Trophoblast cell (in vitro differentiated cells and primary cell): Measurements from ENCODE around the gene FAM3D.

Experiments used
- DNase-seq, 2 donors: peaks; one replicate each; pipeline ENCODE4 v3.0.0-alpha.2; 2016
- H2AFZ ChIP-seq: 2 replicates; pipeline ENCODE4 v1.6.1; 2013; ENCODE audit warnings: low read length, moderate library complexity, mild to moderate bottlenecking; ENCODE audit not compliant: insufficient read depth, poor library complexity
- H2AK5ac ChIP-seq: 2 replicates; pipeline ENCODE4 v1.6.1; 2013; ENCODE audit warnings: mild to moderate bottlenecking, low read length
- H2BK120ac ChIP-seq: 2 replicates; pipeline ENCODE4 v1.6.1; 2013; ENCODE audit warnings: low read length, mild to moderate bottlenecking, moderate library complexity; ENCODE audit not compliant: insufficient read depth, poor library complexity
- H2BK12ac ChIP-seq: 2 replicates; pipeline ENCODE4 v1.6.1; 2013; ENCODE audit warnings: mild to moderate bottlenecking, low read length, moderate library complexity
- H2BK5ac ChIP-seq: 2 replicates; pipeline ENCODE4 v1.6.1; 2013; ENCODE audit warnings: low read length, low read depth, moderate library complexity, mild to moderate bottlenecking; ENCODE audit not compliant: poor library complexity
- H3K14ac ChIP-seq: 2 replicates; pipeline ENCODE4 v1.6.1; 2013; ENCODE audit warnings: mild to moderate bottlenecking, low read length
- H3K18ac ChIP-seq: 2 replicates; pipeline ENCODE4 v1.6.1; 2013; ENCODE audit warnings: mild to moderate bottlenecking, low read length
- H3K23ac ChIP-seq: 2 replicates; pipeline ENCODE4 v1.6.1; 2013; ENCODE audit warnings: low read length
- H3K27ac ChIP-seq: 2 replicates; pipeline ENCODE4 v1.5.1; 2013; ENCODE audit warnings: low read depth, mild to moderate bottlenecking, inconsistent platforms, low read length, moderate library complexity
- H3K27me3 ChIP-seq: 2 replicates; pipeline ENCODE4 v1.6.1; 2013; ENCODE audit warnings: inconsistent platforms, mild to moderate bottlenecking, low read length, moderate library complexity; ENCODE audit not compliant: insufficient read depth
- H3K36me3 ChIP-seq, 2 experiments: 1 replicate in 1 of 2; 2 replicates in 1 of 2; pipeline ENCODE4 v1.6.1; 2013; ENCODE audit warnings: low read length in 2 of 2, mild to moderate bottlenecking in 2 of 2, moderate library complexity in 1 of 2; ENCODE audit not compliant: insufficient read depth in 2 of 2, control insufficient read depth in 1 of 2
- H3K4ac ChIP-seq: 2 replicates; pipeline ENCODE4 v1.6.1; 2013; ENCODE audit warnings: low read depth, mild to moderate bottlenecking, low read length, moderate library complexity
- H3K4me1 ChIP-seq, 2 experiments: 1 replicate in 1 of 2; 2 replicates in 1 of 2; pipeline ENCODE4 v1.6.1; 2013; ENCODE audit warnings: low read length in 2 of 2, mild to moderate bottlenecking in 2 of 2, moderate library complexity in 1 of 2; ENCODE audit not compliant: insufficient read depth in 2 of 2, control insufficient read depth in 1 of 2
- H3K4me2 ChIP-seq: 2 replicates; pipeline ENCODE4 v1.6.1; 2013; ENCODE audit warnings: inconsistent platforms, mild to moderate bottlenecking, low read length, moderate library complexity
- H3K4me3 ChIP-seq: 2 replicates; pipeline ENCODE4 v1.5.1; 2013; ENCODE audit warnings: mild to moderate bottlenecking, low read depth, low read length, inconsistent platforms
- H3K79me1 ChIP-seq: one replicate; pipeline ENCODE4 v1.6.1; 2013; ENCODE audit warnings: low read length
- H3K79me2 ChIP-seq: 2 replicates; pipeline ENCODE4 v1.6.1; 2013; ENCODE audit warnings: low read length, mild to moderate bottlenecking; ENCODE audit not compliant: control insufficient read depth, insufficient read depth, poor library complexity
- H3K9ac ChIP-seq: 2 replicates; pipeline ENCODE4 v1.6.1; 2013; ENCODE audit warnings: mild to moderate bottlenecking, low read length
- H3K9me3 ChIP-seq: 2 replicates; pipeline ENCODE4 v1.6.1; 2013; ENCODE audit warnings: low read depth, mild to moderate bottlenecking, control low read depth, inconsistent platforms, low read length; ENCODE audit not compliant: insufficient read depth
- H4K12ac ChIP-seq: 2 replicates; pipeline ENCODE4 v1.6.1; 2013; ENCODE audit warnings: low read depth, mild to moderate bottlenecking, low read length, moderate library complexity
- H4K8ac ChIP-seq: 2 replicates; pipeline ENCODE4 v1.6.1; 2013; ENCODE audit warnings: low read depth, mild to moderate bottlenecking, low read length, moderate library complexity
- H4K91ac ChIP-seq: one replicate; pipeline ENCODE4 v1.6.1; 2013; ENCODE audit warnings: low read depth, mild to moderate bottlenecking, low read length, moderate library complexity
- WGBS: extraction: QIAGEN DNeasy Blood & Tissue Kit; methylation state at CpG from one replicate; pipeline ENCODE4 v1.1.7; 2013; ENCODE audit warnings: missing lambda C conversion rate; ENCODE audit not compliant: insufficient read length, insufficient coverage; ENCODE audit errors: extremely low coverage; 5-methylcytosine and 5-hydroxymethylcytosine counted together

The FAM3D gene

DNA sequence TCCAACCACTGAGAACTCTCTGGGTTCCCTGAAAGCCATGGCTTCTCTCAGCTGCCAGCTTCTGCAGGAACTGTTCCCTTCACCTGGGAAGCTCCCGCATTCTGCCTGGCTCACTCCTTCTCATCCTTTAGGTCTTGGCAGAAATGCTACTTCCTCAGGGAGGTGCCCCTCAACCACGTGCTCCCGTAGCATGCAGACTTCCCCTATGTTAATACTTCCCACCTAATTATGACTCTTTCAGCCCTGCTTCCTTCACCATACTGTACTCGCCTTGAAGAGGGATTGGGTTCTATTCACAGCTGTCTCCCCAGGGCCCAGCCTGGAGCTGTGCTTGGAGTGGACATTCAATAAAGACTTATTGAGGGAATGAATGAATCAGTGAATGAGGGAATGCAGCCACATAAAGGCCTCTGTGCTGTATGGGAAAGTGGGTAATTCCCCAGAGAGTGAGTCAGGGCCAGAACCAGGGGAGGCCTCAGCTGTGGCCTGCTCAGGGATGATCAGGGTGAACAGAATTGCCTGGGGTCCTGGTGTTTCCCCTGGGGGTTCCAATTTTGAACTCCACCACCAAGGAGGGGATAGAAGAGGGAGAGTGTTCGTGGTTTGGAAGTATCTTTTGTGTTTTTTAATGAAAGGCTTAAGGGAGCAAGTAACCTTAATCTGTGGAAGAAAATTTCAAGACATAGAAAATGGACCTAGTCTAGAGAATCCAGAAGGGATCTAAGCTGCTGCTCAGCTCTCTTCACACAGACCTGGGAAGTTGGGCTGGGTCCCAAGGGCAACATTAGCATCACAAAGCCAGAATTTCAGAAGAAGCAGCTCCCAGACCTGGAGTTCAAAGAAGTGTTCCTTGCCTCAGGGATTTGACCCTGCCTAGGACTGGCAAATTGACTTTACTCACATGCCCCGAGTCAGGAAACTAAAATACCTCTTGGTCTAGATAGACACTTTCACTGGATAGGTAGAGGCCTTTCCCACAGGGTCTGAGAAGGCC lies 74.8 kb downstream of the FAM3D start:
- DNase-seq, result no peak
- Histone ChIP-seq H3K4me2 (no peak overlapping the region), H2BK12ac (no peak overlapping the region), H4K8ac (no peak overlapping the region), H2BK120ac (no peak overlapping the region), H3K79me1 (no peaks in the 10 kb centered on the region), H4K12ac (no peak overlapping the region), H3K27me3 (peaks cover 7% of the 10 kb centered on the region), H3K4me1 (peaks cover 0 to under 1% of the 10 kb centered on the region in 2 experiments), H2BK5ac (no peak overlapping the region), H3K36me3 (no peaks in the 10 kb centered on the region), H3K9ac (no peak overlapping the region), H3K23ac (no peak overlapping the region), H4K91ac (no peak overlapping the region), H2AFZ (no peak overlapping the region), H3K4ac (no peak overlapping the region), H2AK5ac (no peak overlapping the region), H3K18ac (no peak overlapping the region), H3K27ac (no peak overlapping the region), H3K79me2 (no peaks in the 10 kb centered on the region), H3K9me3 (peaks cover 4% of the 10 kb centered on the region), H3K4me3 (no peak overlapping the region), H3K14ac (no peak overlapping the region)
- WGBS, result no CpG with 5 or more reads among the region's 6 CpGs

DNA sequence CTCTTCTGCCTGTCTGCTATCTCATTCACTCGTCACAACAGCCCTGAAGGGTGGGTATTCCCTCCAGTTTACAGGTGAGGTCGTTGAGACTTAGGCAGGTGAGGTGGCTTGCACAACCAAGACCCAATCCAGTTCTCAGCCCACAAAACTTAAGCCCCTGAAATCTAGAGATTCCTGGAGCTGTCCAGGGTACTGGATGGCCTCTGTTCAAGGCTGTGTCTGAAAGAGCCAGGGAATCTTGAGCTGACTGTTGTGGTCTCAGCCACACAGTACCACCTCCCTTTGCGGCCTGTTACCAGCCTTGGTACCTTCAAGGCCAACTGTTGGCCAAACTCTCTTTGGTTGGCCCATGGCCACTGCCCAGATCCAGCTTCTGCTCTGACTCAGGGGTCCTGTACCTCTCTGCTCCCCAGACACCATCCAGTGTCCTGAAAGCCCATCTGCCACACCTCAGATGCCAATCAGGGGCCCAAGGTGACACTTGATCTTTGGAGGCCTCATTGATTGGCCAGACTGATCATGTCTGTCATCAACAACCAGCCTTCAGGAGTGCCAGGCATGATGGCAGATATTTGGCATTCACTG lies 78.5 kb downstream of the FAM3D start:
- H3K18ac ChIP-seq, result no peak overlapping the region
- H3K9ac ChIP-seq, result no peak overlapping the region
- H3K4me1 ChIP-seq, result peaks cover 4 to 5% of the 10 kb centered on the region in 2 experiments
- H4K91ac ChIP-seq, result no peak overlapping the region
- DNase-seq, result no peak
- no peak overlapping the region for H3K14ac ChIP-seq
- no peak overlapping the region for H3K23ac ChIP-seq
- H2BK5ac ChIP-seq, result no peak overlapping the region
- H3K27me3 ChIP-seq, result peaks cover 32% of the 10 kb centered on the region
- no peak overlapping the region for H2BK120ac ChIP-seq
- no peaks in the 10 kb centered on the region for H3K36me3 ChIP-seq
- H3K4me3 ChIP-seq, result no peak overlapping the region
- no peak overlapping the region for H2BK12ac ChIP-seq
- H3K27ac ChIP-seq, result no peak overlapping the region
- H2AK5ac ChIP-seq, result no peak overlapping the region
- H2AFZ ChIP-seq, result no peak overlapping the region
- H3K79me1 ChIP-seq, result no peaks in the 10 kb centered on the region
- H3K9me3 ChIP-seq, result peaks cover 7% of the 10 kb centered on the region
- WGBS, result no CpG with 5 or more reads among the region's 3 CpGs
- no peak overlapping the region for H4K8ac ChIP-seq
- H3K79me2 ChIP-seq, result no peaks in the 10 kb centered on the region
- H3K4ac ChIP-seq, result no peak overlapping the region
- H3K4me2 ChIP-seq, result no peak overlapping the region
- no peak overlapping the region for H4K12ac ChIP-seq

DNA sequence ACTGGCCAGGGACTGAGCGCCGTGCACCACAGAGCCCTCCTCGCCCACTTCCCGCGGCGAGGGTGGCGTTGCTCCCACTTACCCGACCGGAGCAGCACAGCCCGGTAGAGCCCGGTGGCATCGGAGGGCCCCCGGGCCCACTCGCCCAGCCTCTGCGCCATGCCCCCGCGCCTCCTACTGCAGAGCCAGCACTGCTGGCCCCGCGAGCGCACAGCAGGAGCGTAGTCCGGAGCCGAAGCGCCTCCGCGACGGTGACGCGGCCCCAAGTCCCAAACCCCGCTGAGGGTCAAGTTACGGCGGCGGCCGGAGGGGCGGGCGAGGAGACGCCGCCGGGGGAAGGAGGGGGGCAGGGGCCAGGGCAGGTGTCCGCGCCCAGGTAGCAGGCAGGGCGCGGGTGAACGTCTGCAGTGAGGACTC lies 79.8 kb downstream of the FAM3D start:
- no peak overlapping the region for H3K14ac ChIP-seq
- no peak overlapping the region for H2BK120ac ChIP-seq
- H3K9me3 ChIP-seq, result peaks cover 7% of the 10 kb centered on the region
- H3K79me1 ChIP-seq, result no peaks in the 10 kb centered on the region
- H3K79me2 ChIP-seq, result no peaks in the 10 kb centered on the region
- no peak overlapping the region for H4K91ac ChIP-seq
- no peak overlapping the region for H2BK5ac ChIP-seq
- no peak overlapping the region for H3K27ac ChIP-seq
- H3K4me1 ChIP-seq, result peaks cover 4 to 5% of the 10 kb centered on the region in 2 experiments
- H2AFZ ChIP-seq, result no peak overlapping the region
- no peak overlapping the region for H4K8ac ChIP-seq
- H4K12ac ChIP-seq, result no peak overlapping the region
- peaks cover 32% of the 10 kb centered on the region for H3K27me3 ChIP-seq
- no peak overlapping the region for H2BK12ac ChIP-seq
- H3K4ac ChIP-seq, result no peak overlapping the region
- no CpG with 5 or more reads among the region's 44 CpGs for whole genome bisulfite sequencing
- H3K36me3 ChIP-seq, result no peaks in the 10 kb centered on the region
- no peak overlapping the region for H3K23ac ChIP-seq
- H3K4me2 ChIP-seq, result peak overlapping the region; percentile 21
- no peak overlapping the region for H3K4me3 ChIP-seq
- no peak overlapping the region for H3K9ac ChIP-seq
- no peak overlapping the region for H3K18ac ChIP-seq
- H2AK5ac ChIP-seq, result no peak overlapping the region
- DNase-seq, result no peak

DNA sequence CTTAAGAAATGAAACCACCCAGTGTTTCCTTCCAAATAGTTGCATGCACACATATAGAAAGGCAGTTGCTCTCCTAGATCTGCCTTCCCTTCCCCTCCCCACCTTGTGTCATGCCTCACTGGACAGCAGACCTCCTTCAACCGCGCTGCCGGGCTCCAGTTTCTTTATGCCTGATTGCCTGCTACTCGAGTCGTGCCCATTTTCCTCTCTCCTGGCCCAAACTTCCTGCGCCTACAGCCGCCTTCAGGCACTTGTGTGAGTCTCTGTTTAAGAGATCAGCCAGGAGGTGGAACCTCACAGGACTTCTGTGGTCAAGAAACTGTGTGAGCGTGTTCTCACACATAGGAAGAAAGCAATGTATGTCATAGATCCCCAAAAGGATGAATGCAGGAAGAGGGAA lies 80.6 kb downstream of the FAM3D start:
- no peak overlapping the region for H2BK120ac ChIP-seq
- H3K4me3 ChIP-seq, result no peak overlapping the region
- no peak overlapping the region for H3K18ac ChIP-seq
- no peak overlapping the region for H2BK5ac ChIP-seq
- peaks cover 4 to 5% of the 10 kb centered on the region in 2 experiments for H3K4me1 ChIP-seq
- no peak overlapping the region for H3K9ac ChIP-seq
- no peak overlapping the region for H4K91ac ChIP-seq
- no peak for DNase-seq
- no CpG with 5 or more reads among the region's 8 CpGs for WGBS
- no peak overlapping the region for H3K27ac ChIP-seq
- no peak overlapping the region for H2AK5ac ChIP-seq
- H3K27me3 ChIP-seq, result peaks cover 32% of the 10 kb centered on the region
- no peak overlapping the region for H3K4ac ChIP-seq
- H3K36me3 ChIP-seq, result no peaks in the 10 kb centered on the region
- H3K14ac ChIP-seq, result no peak overlapping the region
- H2BK12ac ChIP-seq, result no peak overlapping the region
- H2AFZ ChIP-seq, result no peak overlapping the region
- H3K79me1 ChIP-seq, result no peaks in the 10 kb centered on the region
- H3K4me2 ChIP-seq, result no peak overlapping the region
- H3K23ac ChIP-seq, result no peak overlapping the region
- no peak overlapping the region for H4K8ac ChIP-seq
- no peaks in the 10 kb centered on the region for H3K79me2 ChIP-seq
- no peak overlapping the region for H4K12ac ChIP-seq
- H3K9me3 ChIP-seq, result peaks cover 7% of the 10 kb centered on the region
